ENCODE data around the gene SGMS1.

DNA sequence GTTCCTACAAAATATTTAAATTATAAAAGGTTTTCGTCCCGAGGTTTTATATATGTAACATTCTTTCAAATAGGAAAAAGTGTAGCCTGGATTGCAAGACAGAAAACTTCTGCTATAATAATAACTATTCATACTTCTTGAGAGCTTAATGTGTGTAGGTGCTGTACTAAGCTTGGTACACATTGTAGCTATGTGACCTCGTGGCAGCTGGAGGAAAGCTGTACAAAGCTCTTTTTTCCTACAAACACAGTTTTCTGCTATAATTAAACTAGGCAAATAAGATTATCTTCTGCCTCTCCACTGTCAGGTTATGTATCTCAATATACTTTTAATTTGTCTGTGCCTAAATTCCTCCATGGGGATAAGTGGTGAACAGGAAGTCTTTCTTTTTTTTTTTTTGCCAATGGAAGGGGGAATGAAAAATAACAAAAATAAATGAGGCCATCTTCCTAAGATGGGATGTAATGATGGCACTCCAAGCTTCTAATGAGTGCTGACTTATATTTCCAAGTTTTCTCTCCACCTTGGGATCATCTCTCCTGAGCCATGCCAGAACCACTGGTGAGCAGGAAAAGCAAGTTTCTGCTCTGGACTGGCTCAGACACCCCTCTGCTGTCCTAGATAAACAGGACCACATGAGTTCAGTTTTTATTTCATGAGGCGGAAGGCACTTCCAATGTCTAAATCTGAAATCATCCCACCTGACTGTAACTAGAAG is 9.9 kb downstream of the SGMS1 start:
- TF ChIP-seq POU2F2 (IDR thresholded peaks at IDR 0.05; ENCODE audit: low read depth, low read length), result no peak
- TF ChIP-seq POLR2A (IDR thresholded peaks at IDR 0.05; ENCODE audit: low read depth, low read length), result no peak
- TF ChIP-seq TAF1 (IDR thresholded peaks at IDR 0.05; ENCODE audit: low read depth, low read length), result no peak
- no peak for TF ChIP-seq POLR2AphosphoS5 (IDR thresholded peaks at IDR 0.05; ENCODE audit: low read depth, low read length)
- no peak for TF ChIP-seq SPI1 (IDR thresholded peaks at IDR 0.05; ENCODE audit: low read depth, low read length)

Data from GM12891 (cell line).